Measurements from ENCODE around the gene CHST11. TPM values are rescaled to one million over a fixed set of nuclear protein-coding genes. Genes with fewer than 3 reads are reported as not detected.

The CHST11 gene
- total and polyA plus RNA-seq, 9 of the 15 experiments (the other 6 are each of a cell fraction or from before 2014, with no cell fraction given), result 2.3 to 38.7 (median 15.0) TPM

DNA sequence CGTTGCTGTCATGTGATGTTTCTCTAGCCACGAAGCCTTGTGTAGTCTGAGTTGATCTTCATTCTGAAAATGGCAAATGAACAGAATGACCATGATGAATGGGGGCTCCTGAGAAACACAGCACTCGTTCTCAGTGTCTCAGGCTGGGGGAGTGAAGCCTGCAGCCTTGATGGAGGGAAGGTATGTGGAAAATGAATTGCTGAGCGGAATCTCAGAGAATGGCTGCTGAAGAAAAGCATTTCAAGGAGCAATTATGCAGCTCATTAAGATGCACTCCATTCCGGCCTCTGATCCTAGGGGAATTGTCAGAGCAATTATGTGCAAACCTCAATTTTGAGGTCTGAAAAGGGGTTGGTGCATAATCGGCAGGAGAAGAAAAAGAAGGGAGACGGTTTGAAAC is 167.1 kb downstream of the CHST11 start:
- intact Hi-C loops (cut with micrococcal nuclease) (no loop called here), in situ Hi-C loops (cut with MboI) (no loop called here)
- TF ChIP-seq, protein P1, sequence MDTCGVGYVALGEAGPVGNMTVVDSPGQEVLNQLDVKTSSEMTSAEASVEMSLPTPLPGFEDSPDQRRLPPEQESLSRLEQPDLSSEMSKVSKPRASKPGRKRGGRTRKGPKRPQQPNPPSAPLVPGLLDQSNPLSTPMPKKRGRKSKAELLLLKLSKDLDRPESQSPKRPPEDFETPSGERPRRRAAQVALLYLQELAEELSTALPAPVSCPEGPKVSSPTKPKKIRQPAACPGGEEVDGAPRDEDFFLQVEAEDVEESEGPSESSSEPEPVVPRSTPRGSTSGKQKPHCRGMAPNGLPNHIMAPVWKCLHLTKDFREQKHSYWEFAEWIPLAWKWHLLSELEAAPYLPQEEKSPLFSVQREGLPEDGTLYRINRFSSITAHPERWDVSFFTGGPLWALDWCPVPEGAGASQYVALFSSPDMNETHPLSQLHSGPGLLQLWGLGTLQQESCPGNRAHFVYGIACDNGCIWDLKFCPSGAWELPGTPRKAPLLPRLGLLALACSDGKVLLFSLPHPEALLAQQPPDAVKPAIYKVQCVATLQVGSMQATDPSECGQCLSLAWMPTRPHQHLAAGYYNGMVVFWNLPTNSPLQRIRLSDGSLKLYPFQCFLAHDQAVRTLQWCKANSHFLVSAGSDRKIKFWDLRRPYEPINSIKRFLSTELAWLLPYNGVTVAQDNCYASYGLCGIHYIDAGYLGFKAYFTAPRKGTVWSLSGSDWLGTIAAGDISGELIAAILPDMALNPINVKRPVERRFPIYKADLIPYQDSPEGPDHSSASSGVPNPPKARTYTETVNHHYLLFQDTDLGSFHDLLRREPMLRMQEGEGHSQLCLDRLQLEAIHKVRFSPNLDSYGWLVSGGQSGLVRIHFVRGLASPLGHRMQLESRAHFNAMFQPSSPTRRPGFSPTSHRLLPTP (IDR thresholded peaks at IDR 0.05; ENCODE audit: borderline replicate concordance, extremely low read depth, insufficient read length), result no peak
- TF ChIP-seq, protein P2, sequence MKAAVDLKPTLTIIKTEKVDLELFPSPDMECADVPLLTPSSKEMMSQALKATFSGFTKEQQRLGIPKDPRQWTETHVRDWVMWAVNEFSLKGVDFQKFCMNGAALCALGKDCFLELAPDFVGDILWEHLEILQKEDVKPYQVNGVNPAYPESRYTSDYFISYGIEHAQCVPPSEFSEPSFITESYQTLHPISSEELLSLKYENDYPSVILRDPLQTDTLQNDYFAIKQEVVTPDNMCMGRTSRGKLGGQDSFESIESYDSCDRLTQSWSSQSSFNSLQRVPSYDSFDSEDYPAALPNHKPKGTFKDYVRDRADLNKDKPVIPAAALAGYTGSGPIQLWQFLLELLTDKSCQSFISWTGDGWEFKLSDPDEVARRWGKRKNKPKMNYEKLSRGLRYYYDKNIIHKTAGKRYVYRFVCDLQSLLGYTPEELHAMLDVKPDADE (conservative IDR thresholded peaks at IDR 0.05; ENCODE audit: control insufficient read depth, low read depth, low read length), result no peak
- TF ChIP-seq HMG20B (CRISPR knock-in tag; IDR thresholded peaks at IDR 0.05), result no peak
- no peak overlapping the region for H3K4me2 ChIP-seq (ENCODE audit: insufficient read depth, low read length)
- no peak overlapping the region for H3K4me3 ChIP-seq
- H3K9me1 ChIP-seq (ENCODE audit: control insufficient read depth, insufficient read depth, low read length), result no peaks in the 10 kb centered on the region
- H3K27ac ChIP-seq (ENCODE audit: extremely low read depth, low read depth, low read length), result no peak overlapping the region
- no peaks in the 10 kb centered on the region for H3K27me3 ChIP-seq (ENCODE audit: control insufficient read depth in 2 of 2, insufficient read depth in 2 of 2, low read length in 2 of 2)
- ATAC-seq (no peak), DNase-seq (ENCODE audit: extremely low read depth in 1 of 4, low spot score in 3 of 4) (no peak), FAIRE-seq (no peak)
- POLR2A ChIA-PET, result no interaction called here
- no peak overlapping the region for H3K9ac ChIP-seq (ENCODE audit: insufficient read depth in 1 of 2, low read depth in 2 of 2, low read length in 2 of 2)
- CTCF ChIA-PET (ENCODE audit: low intra/inter-chr PET ratio), result no interaction called here
- H4K20me1 ChIP-seq (replicated peaks; ENCODE audit: control insufficient read depth, insufficient read depth, low read length), result peaks cover 6% of the 10 kb centered on the region; the same call in 1 of the 2 replicates
- peaks cover 22% of the 10 kb centered on the region for H3K79me2 ChIP-seq (ENCODE audit: control insufficient read depth, insufficient read depth, low read length)
- no peak overlapping the region for H2AFZ ChIP-seq (ENCODE audit: low read depth, low read length)
- H3K36me3 ChIP-seq (ENCODE audit: control insufficient read depth, insufficient read depth, low read length), result 0 out of 3 replicates have a peak, but pooled peaks cover 2% of the 10 kb centered on the region
- BruUV-seq (replicated peaks), result no TSS peak
- H3K9me3 ChIP-seq (replicated peaks; ENCODE audit: control insufficient read depth, insufficient read depth, low read depth, low read length), result no peaks in the 10 kb centered on the region
- peaks cover 9 to 27% of the 10 kb centered on the region in 2 experiments; a peak in 4 of 5 replicates for H3K4me1 ChIP-seq (replicated peaks in 1 of 2; ENCODE audit: control insufficient read depth in 2 of 2, insufficient read depth in 2 of 2, low read length in 2 of 2)
- 83% methylated on average over 7 of the region's 7 CpGs for WGBS (ENCODE audit: insufficient coverage, low coverage, missing lambda C conversion rate)
